MM.1S (cell line): ENCODE data around the gene NLGN4Y.

Experiments used
- DNase-seq: peaks from one replicate; pipeline ENCODE4 v3.0.0-alpha.2; 2015
- H2AFZ ChIP-seq: fragments of 300-600 bp; sonication (generic); 2 replicates; pipeline ENCODE4 v1.6.0; 2016; ENCODE audit warnings: antibody characterized with exemption, low read length
- H3F3A ChIP-seq: fragments of 300-600 bp; sonication (generic); 2 replicates; pipeline ENCODE4 v1.6.1; 2016; ENCODE audit warnings: mild to moderate bottlenecking, antibody characterized with exemption, low read length, moderate library complexity, mixed read lengths; ENCODE audit not compliant: insufficient read depth
- H3K27ac ChIP-seq: fragments of 300-600 bp; sonication (generic); 2 replicates; pipeline ENCODE4 v1.5.1; 2016; ENCODE audit warnings: mild to moderate bottlenecking, low read length
- H3K27me3 ChIP-seq: fragments of 300-600 bp; sonication (generic); replicated peaks from 2 replicates; pipeline ENCODE4 v1.6.0; 2016; ENCODE audit warnings: low read length; ENCODE audit not compliant: insufficient read depth
- H3K36me3 ChIP-seq: fragments of 300-600 bp; sonication (generic); replicated peaks from 2 replicates; pipeline ENCODE4 v1.6.1; 2016; ENCODE audit warnings: mild to moderate bottlenecking, low read length, mixed read lengths; ENCODE audit not compliant: insufficient read depth
- H3K4me1 ChIP-seq: fragments of 300-600 bp; sonication (generic); 2 replicates; pipeline ENCODE4 v1.6.1; 2016; ENCODE audit warnings: low read length, mixed read lengths
- H3K4me2 ChIP-seq: fragments of 300-600 bp; sonication (generic); 2 replicates; pipeline ENCODE4 v1.6.0; 2016; ENCODE audit warnings: low read depth, low read length
- H3K4me3 ChIP-seq: fragments of 300-600 bp; sonication (generic); 2 replicates; pipeline ENCODE4 v1.5.1; 2016; ENCODE audit warnings: low read length, mixed read lengths
- H3K79me2 ChIP-seq: fragments of 300-600 bp; sonication (generic); 2 replicates; pipeline ENCODE4 v1.6.1; 2016; ENCODE audit warnings: mixed run types, low read length, mixed read lengths
- H3K9ac ChIP-seq: fragments of 300-600 bp; sonication (generic); 2 replicates; pipeline ENCODE4 v1.6.1; 2016; ENCODE audit warnings: low read length, mixed read lengths
- H3K9me2 ChIP-seq: fragments of 300-600 bp; sonication (generic); replicated peaks from 2 replicates; pipeline ENCODE4 v1.6.1; 2016; ENCODE audit warnings: mild to moderate bottlenecking, low read length, mixed read lengths; ENCODE audit not compliant: insufficient read depth
- H3K9me3 ChIP-seq: fragments of 300-600 bp; sonication (generic); replicated peaks from 2 replicates; pipeline ENCODE4 v1.6.1; 2016; ENCODE audit warnings: mild to moderate bottlenecking, low read length, mixed read lengths; ENCODE audit not compliant: insufficient read depth
- H4K20me1 ChIP-seq: fragments of 300-600 bp; sonication (generic); 2 replicates; pipeline ENCODE4 v1.6.1; 2016; ENCODE audit warnings: mild to moderate bottlenecking, low read length, moderate library complexity, mixed read lengths; ENCODE audit not compliant: insufficient read depth
- CTCF ChIP-seq: fragments of 300-600 bp; sonication (generic); IDR thresholded peaks from 2 replicates; pipeline ENCODE4 v1.5.1; 2016; ENCODE audit warnings: antibody characterized with exemption, low read length, mixed read lengths
- EZH2 ChIP-seq: fragments of 300-600 bp; sonication (generic); optimal IDR thresholded peaks from 2 replicates; pipeline ENCODE3; 2017; ENCODE audit warnings: low read depth, mild to moderate bottlenecking, antibody characterized with exemption, low read length, mixed read lengths
- EZH2phosphoT487 ChIP-seq: fragments of 300-600 bp; sonication (generic); IDR thresholded peaks from 2 replicates; pipeline ENCODE4 v1.6.1; 2018; ENCODE audit warnings: antibody characterized with exemption, low read length

NLGN4Y gene

GRCh38 chrY:14523491-14524271 lies 648 bp upstream of the NLGN4Y start:
- no peak overlapping the region for H3K4me2 ChIP-seq
- no peak overlapping the region for H3K27ac ChIP-seq
- H3K36me3 ChIP-seq = no peaks in the 10 kb centered on the region
- H3K9ac ChIP-seq = no peak overlapping the region
- H3F3A ChIP-seq = no peaks in the 10 kb centered on the region
- H2AFZ ChIP-seq = no peak overlapping the region
- H4K20me1 ChIP-seq = no peaks in the 10 kb centered on the region
- DNase-seq = no peak
- no peaks in the 10 kb centered on the region for H3K79me2 ChIP-seq
- H3K4me1 ChIP-seq = no peaks in the 10 kb centered on the region
- H3K27me3 ChIP-seq = no peaks in the 10 kb centered on the region
- no peak for TF ChIP-seq EZH2
- TF ChIP-seq EZH2phosphoT487 = no peak
- no peak for TF ChIP-seq CTCF
- no peaks in the 10 kb centered on the region for H3K9me2 ChIP-seq
- no peaks in the 10 kb centered on the region for H3K9me3 ChIP-seq
- H3K4me3 ChIP-seq = no peak overlapping the region

GRCh38 chrY:14525315-14525714 lies 986 bp downstream of the NLGN4Y start:
- no peak for DNase-seq

GRCh38 chrY:14528361-14528760 lies 4.0 kb downstream of the NLGN4Y start:
- no peak overlapping the region for H3K4me2 ChIP-seq
- no peaks in the 10 kb centered on the region for H3K4me1 ChIP-seq
- H3K9me2 ChIP-seq = no peaks in the 10 kb centered on the region
- H3K36me3 ChIP-seq = no peaks in the 10 kb centered on the region
- H3K79me2 ChIP-seq = no peaks in the 10 kb centered on the region
- H4K20me1 ChIP-seq = no peaks in the 10 kb centered on the region
- H3F3A ChIP-seq = no peaks in the 10 kb centered on the region
- no peak overlapping the region for H3K27ac ChIP-seq
- no peak overlapping the region for H3K4me3 ChIP-seq
- TF ChIP-seq EZH2 = no peak
- no peak for TF ChIP-seq EZH2phosphoT487
- no peak for TF ChIP-seq CTCF
- H2AFZ ChIP-seq = no peak overlapping the region
- H3K9ac ChIP-seq = no peak overlapping the region
- no peaks in the 10 kb centered on the region for H3K27me3 ChIP-seq
- DNase-seq = no peak
- H3K9me3 ChIP-seq = no peaks in the 10 kb centered on the region

More at GRCh38 chrY:14525315-14525714, 986 bp downstream of the NLGN4Y start:
- no peaks in the 10 kb centered on the region for H3K4me1 ChIP-seq
- no peaks in the 10 kb centered on the region for H3K36me3 ChIP-seq
- no peaks in the 10 kb centered on the region for H3K79me2 ChIP-seq
- no peak for TF ChIP-seq CTCF
- TF ChIP-seq EZH2phosphoT487 = no peak
- TF ChIP-seq EZH2 = no peak
- H3K9me2 ChIP-seq = no peaks in the 10 kb centered on the region
- H2AFZ ChIP-seq = no peak overlapping the region
- no peaks in the 10 kb centered on the region for H3K27me3 ChIP-seq
- no peaks in the 10 kb centered on the region for H4K20me1 ChIP-seq
- no peak overlapping the region for H3K27ac ChIP-seq
- H3F3A ChIP-seq = no peaks in the 10 kb centered on the region
- H3K9ac ChIP-seq = no peak overlapping the region
- H3K4me3 ChIP-seq = no peak overlapping the region
- H3K9me3 ChIP-seq = no peaks in the 10 kb centered on the region
- no peak overlapping the region for H3K4me2 ChIP-seq
